ENCODE measurements around the gene MEX3D. TPM values are rescaled to one million over a fixed set of nuclear protein-coding genes. Genes with fewer than 3 reads are reported as not detected.

Gene MEX3D
- total and polyA plus RNA-seq, 5 donors from 2014 or later, result 0.21 to 3.6 TPM; not detected in 3

- Mint-ChIP-seq H3K27ac (peak overlapping the region; percentile 82 to 94 (median 86)), H3K4me1 (peaks cover 0 to 23% (median 12%) of the 10 kb centered on the region in 4 donors), H3K27me3 (no peaks in the 10 kb centered on the region), H3K4me3 (peak overlapping the region; percentile 87 to 95 (median 92)), H3K9me3 (no peaks in the 10 kb centered on the region), H3K36me3 (no peaks in the 10 kb centered on the region)
- no peak for ATAC-seq (ENCODE audit: low read depth in 2 of 2)
- Histone ChIP-seq H3K9me3 (ENCODE audit: control insufficient read depth in 2 of 2, low read length in 2 of 2) (no peaks in the 10 kb centered on the region), H3K27me3 (ENCODE audit: control insufficient read depth, insufficient read depth, low read length) (no peaks in the 10 kb centered on the region), H3K4me1 (ENCODE audit: control insufficient read depth, insufficient read depth, low read length, poor library complexity, severe bottlenecking) (peaks cover 22% of the 10 kb centered on the region), H3K36me3 (ENCODE audit: control insufficient read depth, insufficient read depth, low read length) (peaks cover under 1% of the 10 kb centered on the region), H3K4me3 (ENCODE audit: low read depth, low read length) (peak overlapping the region; percentile 53), H3K27ac (ENCODE audit: insufficient read depth, low read length, poor library complexity, severe bottlenecking) (peak overlapping the region; percentile 91)
- peak in 1 of 3 donors; percentile 14 for DNase-seq
Observed at GRCh38 chr19:1591421-1592023, 23.4 kb upstream of the MEX3D start.

DNA sequence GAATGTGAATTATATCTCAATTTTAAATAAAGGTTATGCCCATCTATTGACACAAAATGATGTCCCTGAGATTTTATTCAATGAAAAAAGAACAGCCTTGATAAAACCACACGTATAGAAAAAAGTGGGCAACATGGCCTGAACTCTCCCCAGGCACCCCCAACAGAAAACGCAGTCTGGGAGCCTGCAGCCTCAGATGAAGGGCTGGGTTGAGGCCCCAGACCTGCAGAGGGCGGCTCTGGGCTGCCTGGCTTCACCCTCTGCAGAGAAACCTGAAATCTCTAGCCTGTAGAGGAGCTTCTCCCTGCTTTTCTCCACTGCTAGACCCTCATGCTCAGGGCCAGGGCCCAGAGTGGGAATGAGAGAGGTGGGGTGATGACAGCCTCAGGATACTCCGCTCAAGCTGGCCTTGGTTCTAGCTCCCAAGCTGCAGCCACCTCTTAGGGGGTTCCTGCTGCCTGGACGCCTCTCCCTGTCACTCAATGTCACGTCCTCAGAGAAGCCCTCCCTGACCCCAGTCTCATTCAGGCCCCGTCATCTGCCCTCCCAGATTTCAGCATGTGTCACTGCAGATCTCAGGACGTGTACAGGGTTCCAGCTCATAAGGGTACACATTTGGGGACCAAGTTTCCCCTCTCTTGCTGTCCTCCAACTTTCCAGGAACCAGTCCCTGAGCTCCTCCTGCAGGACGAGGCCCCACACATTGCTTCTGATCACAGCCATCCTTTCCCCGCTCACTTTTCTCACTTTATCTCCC is 22.7 kb upstream of the MEX3D start:
- H3K9me3 Mint-ChIP-seq, result no peaks in the 10 kb centered on the region
- no peaks in the 10 kb centered on the region for H3K36me3 Mint-ChIP-seq
- peak overlapping the region; percentile 78 to 94 (median 86) for H3K27ac Mint-ChIP-seq
- DNase-seq (peak in 2 of 3 donors; percentile 29 to 48), ATAC-seq (ENCODE audit: low read depth in 2 of 2) (peak in 1 of 2 donors; percentile 17)
- Histone ChIP-seq H3K9me3 (ENCODE audit: control insufficient read depth in 2 of 2, low read length in 2 of 2) (no peaks in the 10 kb centered on the region), H3K27ac (ENCODE audit: insufficient read depth, low read length, poor library complexity, severe bottlenecking) (peak overlapping the region; percentile 91), H3K4me3 (ENCODE audit: low read depth, low read length) (peak overlapping the region; percentile 53), H3K4me1 (ENCODE audit: control insufficient read depth, insufficient read depth, low read length, poor library complexity, severe bottlenecking) (peaks cover 22% of the 10 kb centered on the region), H3K36me3 (ENCODE audit: control insufficient read depth, insufficient read depth, low read length) (no peaks in the 10 kb centered on the region), H3K27me3 (ENCODE audit: control insufficient read depth, insufficient read depth, low read length) (no peaks in the 10 kb centered on the region)
- H3K4me3 Mint-ChIP-seq, result peak overlapping the region; percentile 87 to 95 (median 92)
- no peaks in the 10 kb centered on the region for H3K27me3 Mint-ChIP-seq
- H3K4me1 Mint-ChIP-seq, result peaks cover 0 to 26% (median 12%) of the 10 kb centered on the region in 4 donors

DNA sequence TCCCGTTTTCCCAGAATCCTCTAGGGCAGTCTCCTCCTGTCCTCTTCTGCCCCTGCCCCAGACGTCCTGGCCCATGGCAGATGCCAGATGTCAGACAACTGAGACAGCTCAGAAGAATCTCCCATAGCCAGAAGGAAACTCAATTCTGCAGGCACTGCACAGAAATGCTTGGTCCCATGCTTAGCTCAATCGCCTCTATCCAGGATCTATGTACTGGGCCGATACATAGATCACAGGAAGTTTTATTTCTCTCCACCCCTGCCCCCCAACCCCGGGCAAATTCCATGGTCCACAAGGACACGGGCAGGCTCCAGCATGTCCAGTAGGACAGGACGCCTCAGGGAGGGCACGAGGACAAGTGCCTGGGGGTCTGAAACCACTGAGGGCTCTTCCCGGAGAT is 19.7 kb upstream of the MEX3D start:
- DNase-seq (no peak), ATAC-seq (ENCODE audit: low read depth in 2 of 2) (no peak)
- Histone ChIP-seq H3K36me3 (ENCODE audit: control insufficient read depth, insufficient read depth, low read length) (peaks cover 2% of the 10 kb centered on the region), H3K27ac (ENCODE audit: insufficient read depth, low read length, poor library complexity, severe bottlenecking) (no peak overlapping the region), H3K27me3 (ENCODE audit: control insufficient read depth, insufficient read depth, low read length) (no peaks in the 10 kb centered on the region), H3K4me3 (ENCODE audit: low read depth, low read length) (no peak overlapping the region), H3K4me1 (ENCODE audit: control insufficient read depth, insufficient read depth, low read length, poor library complexity, severe bottlenecking) (peaks cover 16% of the 10 kb centered on the region), H3K9me3 (ENCODE audit: control insufficient read depth in 2 of 2, low read length in 2 of 2) (no peaks in the 10 kb centered on the region)
- no peaks in the 10 kb centered on the region for H3K9me3 Mint-ChIP-seq
- peaks cover 0 to 26% (median 12%) of the 10 kb centered on the region in 4 donors for H3K4me1 Mint-ChIP-seq
- H3K4me3 Mint-ChIP-seq, result peak overlapping the region in 1 of 4 donors; percentile 47
- H3K36me3 Mint-ChIP-seq, result no peaks in the 10 kb centered on the region
- no peak overlapping the region for H3K27ac Mint-ChIP-seq
- H3K27me3 Mint-ChIP-seq, result no peaks in the 10 kb centered on the region

DNA sequence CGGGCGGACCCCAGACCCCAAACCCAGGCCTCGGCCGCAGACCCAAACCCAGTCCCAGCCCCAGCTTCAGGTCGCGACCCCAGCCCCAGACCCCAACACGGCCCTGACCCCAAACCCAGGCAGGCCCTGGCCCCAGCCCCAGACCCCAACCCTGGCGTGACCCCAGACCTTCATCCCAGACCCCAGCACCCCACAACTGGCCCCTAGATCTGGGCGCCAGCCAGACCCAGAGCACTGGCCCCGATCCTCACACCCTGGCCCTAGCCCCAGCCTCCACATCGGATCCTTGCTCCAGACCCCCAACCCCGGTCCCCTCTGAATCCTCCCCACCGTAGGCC is 17.1 kb upstream of the MEX3D start:
- Histone ChIP-seq H3K27ac (ENCODE audit: insufficient read depth, low read length, poor library complexity, severe bottlenecking) (no peak overlapping the region), H3K27me3 (ENCODE audit: control insufficient read depth, insufficient read depth, low read length) (no peaks in the 10 kb centered on the region), H3K9me3 (ENCODE audit: control insufficient read depth in 2 of 2, low read length in 2 of 2) (no peaks in the 10 kb centered on the region), H3K36me3 (ENCODE audit: control insufficient read depth, insufficient read depth, low read length) (peaks cover 16% of the 10 kb centered on the region), H3K4me3 (ENCODE audit: low read depth, low read length) (no peak overlapping the region), H3K4me1 (ENCODE audit: control insufficient read depth, insufficient read depth, low read length, poor library complexity, severe bottlenecking) (peaks cover under 1% of the 10 kb centered on the region)
- H3K27ac Mint-ChIP-seq, result no peak overlapping the region
- H3K27me3 Mint-ChIP-seq, result no peaks in the 10 kb centered on the region
- DNase-seq, result no peak
- H3K36me3 Mint-ChIP-seq, result no peaks in the 10 kb centered on the region
- no peak overlapping the region for H3K4me3 Mint-ChIP-seq
- peaks cover 0 to 12% (median 3%) of the 10 kb centered on the region in 4 donors for H3K4me1 Mint-ChIP-seq
- H3K9me3 Mint-ChIP-seq, result no peaks in the 10 kb centered on the region
- no peak for ATAC-seq (ENCODE audit: low read depth in 2 of 2)

- Histone ChIP-seq H3K27ac (ENCODE audit: insufficient read depth, low read length, poor library complexity, severe bottlenecking) (no peak overlapping the region), H3K27me3 (ENCODE audit: control insufficient read depth, insufficient read depth, low read length) (no peaks in the 10 kb centered on the region), H3K36me3 (ENCODE audit: control insufficient read depth, insufficient read depth, low read length) (peaks cover 20% of the 10 kb centered on the region), H3K4me1 (ENCODE audit: control insufficient read depth, insufficient read depth, low read length, poor library complexity, severe bottlenecking) (no peaks in the 10 kb centered on the region), H3K9me3 (ENCODE audit: control insufficient read depth in 2 of 2, low read length in 2 of 2) (no peaks in the 10 kb centered on the region), H3K4me3 (ENCODE audit: low read depth, low read length) (no peak overlapping the region)
- no peak for DNase-seq
- H3K27ac Mint-ChIP-seq, result peak overlapping the region in 1 of 3 donors; percentile 43
- H3K9me3 Mint-ChIP-seq, result no peaks in the 10 kb centered on the region
- no peaks in the 10 kb centered on the region for H3K27me3 Mint-ChIP-seq
- H3K36me3 Mint-ChIP-seq, result peaks cover 4% of the 10 kb centered on the region
- H3K4me1 Mint-ChIP-seq, result peaks cover 0 to 10% (median 3%) of the 10 kb centered on the region in 4 donors
- no peak for ATAC-seq (ENCODE audit: low read depth in 2 of 2)
- no peak overlapping the region for H3K4me3 Mint-ChIP-seq
Observed at GRCh38 chr19:1584500-1585242, 16.5 kb upstream of the MEX3D start.

GRCh38 chr19:1582201-1582600 is 14.1 kb upstream of the MEX3D start:
- Histone ChIP-seq H3K27ac (ENCODE audit: insufficient read depth, low read length, poor library complexity, severe bottlenecking) (no peak overlapping the region), H3K4me3 (ENCODE audit: low read depth, low read length) (no peak overlapping the region), H3K27me3 (ENCODE audit: control insufficient read depth, insufficient read depth, low read length) (no peaks in the 10 kb centered on the region), H3K36me3 (ENCODE audit: control insufficient read depth, insufficient read depth, low read length) (peaks cover 24% of the 10 kb centered on the region), H3K9me3 (ENCODE audit: control insufficient read depth in 2 of 2, low read length in 2 of 2) (no peaks in the 10 kb centered on the region), H3K4me1 (ENCODE audit: control insufficient read depth, insufficient read depth, low read length, poor library complexity, severe bottlenecking) (no peaks in the 10 kb centered on the region)
- DNase-seq (no peak), ATAC-seq (ENCODE audit: low read depth in 2 of 2) (no peak)
- peaks cover 0 to 8% (median 2%) of the 10 kb centered on the region in 4 donors for H3K4me1 Mint-ChIP-seq
- H3K4me3 Mint-ChIP-seq, result no peak overlapping the region
- no peaks in the 10 kb centered on the region for H3K9me3 Mint-ChIP-seq
- peaks cover 4% of the 10 kb centered on the region for H3K36me3 Mint-ChIP-seq
- H3K27ac Mint-ChIP-seq, result no peak overlapping the region
- H3K27me3 Mint-ChIP-seq, result no peaks in the 10 kb centered on the region

DNA sequence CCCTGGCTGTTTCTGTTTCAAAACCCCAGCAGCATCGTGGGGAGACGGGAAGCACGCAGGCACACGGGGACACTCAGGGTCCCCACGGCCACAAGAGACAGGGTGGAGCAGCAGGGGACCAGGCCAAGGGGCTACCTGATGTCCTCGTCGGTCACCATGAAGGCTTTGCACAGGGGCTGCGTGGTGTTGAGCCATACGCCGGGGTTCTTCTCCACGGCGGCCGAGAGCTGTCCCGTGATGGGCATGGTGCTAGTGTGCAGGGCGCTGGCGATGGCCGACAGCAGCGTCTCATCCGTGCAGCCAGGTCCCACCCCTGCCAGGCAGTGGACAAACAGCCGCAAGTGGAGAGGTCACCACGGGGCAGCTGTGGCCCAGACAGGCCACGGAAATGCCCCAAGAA is 12.8 kb upstream of the MEX3D start:
- peaks cover 4% of the 10 kb centered on the region for H3K36me3 Mint-ChIP-seq

More for the DNA sequence above, 12.8 kb upstream of the MEX3D start:
- DNase-seq (no peak), ATAC-seq (ENCODE audit: low read depth in 2 of 2) (no peak)
- H3K4me1 ChIP-seq (ENCODE audit: control insufficient read depth, insufficient read depth, low read length, poor library complexity, severe bottlenecking), result no peaks in the 10 kb centered on the region
- H3K4me3 Mint-ChIP-seq, result no peak overlapping the region
- H3K36me3 ChIP-seq (ENCODE audit: control insufficient read depth, insufficient read depth, low read length), result peaks cover 24% of the 10 kb centered on the region
- H3K9me3 Mint-ChIP-seq, result no peaks in the 10 kb centered on the region
- no peak overlapping the region for H3K27ac Mint-ChIP-seq
- H3K9me3 ChIP-seq (ENCODE audit: control insufficient read depth in 2 of 2, low read length in 2 of 2), result no peaks in the 10 kb centered on the region
- H3K27ac ChIP-seq (ENCODE audit: insufficient read depth, low read length, poor library complexity, severe bottlenecking), result no peak overlapping the region
- H3K27me3 Mint-ChIP-seq, result no peaks in the 10 kb centered on the region
- H3K4me3 ChIP-seq (ENCODE audit: low read depth, low read length), result no peak overlapping the region
- H3K27me3 ChIP-seq (ENCODE audit: control insufficient read depth, insufficient read depth, low read length), result no peaks in the 10 kb centered on the region
- peaks cover 0 to 8% (median 2%) of the 10 kb centered on the region in 4 donors for H3K4me1 Mint-ChIP-seq

Measured in CD4-positive, CD25-positive, alpha-beta regulatory T cell (primary cell).